Body of pancreas (tissue), 4 donors: ENCODE results near the gene ABCB8. TPM values are rescaled to one million over a fixed set of nuclear protein-coding genes. Genes with fewer than 3 reads are reported as not detected.

Source experiments
- ATAC-seq: fragments of 150-250 bp; one replicate; pipeline ENCODE4 v1.9.1; 2016
- DNase-seq, 4 donors: peaks; one replicate each; pipeline ENCODE4 v3.0.0-alpha.2; 2019
- H3K27ac ChIP-seq, 4 donors: fragments of 200-600 bp; sonication (generic); 1 replicate in 3 of 4; 2 replicates in 1 of 4; pipeline versions ENCODE4 v1.5.1 to v1.6.1; 2016 to 2019; ENCODE audit warnings: mild to moderate bottlenecking in 1 of 4, mixed read lengths in 1 of 4, moderate library complexity in 1 of 4
- H3K27me3 ChIP-seq, 2 donors: fragments of 200-600 bp; sonication (generic); one replicate each; pipeline ENCODE4 v1.6.0; 2016; ENCODE audit warnings: mild to moderate bottlenecking in 1 of 2
- H3K36me3 ChIP-seq, 2 donors: fragments of 200-600 bp; sonication (generic); replicated peaks in 1 of 2; 2 replicates each; pipeline ENCODE4 v1.5.1; 2016; ENCODE audit warnings: low read depth in 2 of 2; ENCODE audit not compliant: insufficient read depth in 1 of 2
- H3K4me1 ChIP-seq: fragments of 200-600 bp; sonication (generic); one replicate; pipeline ENCODE4 v1.6.0; 2016
- H3K4me3 ChIP-seq, 2 donors: fragments of 200-600 bp; sonication (generic); 1 replicate in 1 of 2; 2 replicates in 1 of 2; pipeline ENCODE4 v1.5.1; 2016 to 2019
- H3K9me3 ChIP-seq, 3 donors: fragments of 200-600 bp; sonication (generic); 1 replicate in 2 of 3; 2 replicates in 1 of 3; pipeline ENCODE4 v1.5.1; 2016
- POLR2A ChIP-seq, 3 donors: fragments of 450-650 bp; IDR thresholded peaks; one replicate each; pipeline ENCODE4 v1.6.1; 2016; ENCODE audit warnings: antibody characterized with exemption in 3 of 3, mild to moderate bottlenecking in 2 of 3
- WGBS, 2 donors: methylation state at CpG; one replicate each; pipeline ENCODE4 v1.1.5; 2017; 5-methylcytosine and 5-hydroxymethylcytosine counted together
- intact Hi-C: fragments of 100-400 bp; cut with DNase I; formaldehyde crosslinking; loops from one replicate; pipeline ENCODE4 v1.15.1; 2023
- total RNA-seq, 2 donors: library from RNA; depleted of rRNA; stranded (reverse); fragments of >200 nt; gene quantifications; one replicate each; pipeline ENCODE4 v1.1.0, GENCODE V29; 2016
- TF ChIP-seq, protein P1 (sequence below), 7 experiments: fragments of 450-650 bp in 4 of 7; fragments of 200-600 bp in 3 of 7; sonication (generic) in 3 of 7; IDR thresholded peaks; one replicate each; pipeline ENCODE4 v1.5.1; 2016 to 2019; ENCODE audit warnings: antibody characterized with exemption in 7 of 7

The ABCB8 gene
- total RNA-seq, 2 donors from 2014 or later = 8.8 to 39.6 TPM

DNA sequence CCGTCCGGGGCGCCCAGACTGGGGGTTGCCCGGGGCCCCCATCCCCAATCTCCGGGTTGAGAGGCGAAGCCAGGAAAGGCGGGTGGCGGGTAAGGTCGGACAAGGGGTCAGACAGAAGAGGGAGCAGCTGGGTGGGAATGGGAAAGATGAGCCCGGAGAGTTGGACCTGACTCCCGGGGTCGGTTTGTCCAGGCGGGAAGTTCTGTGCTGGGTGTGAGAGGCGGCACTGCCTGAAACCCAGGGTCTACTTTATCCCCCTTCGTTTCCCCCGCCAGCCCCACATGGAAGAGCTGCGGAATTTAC is 31.8 kb downstream of the ABCB8 start:
- Histone ChIP-seq H3K27me3 (no peaks in the 10 kb centered on the region), H3K4me3 (peak overlapping the region; percentile 48 to 73), H3K4me1 (peaks cover 66% of the 10 kb centered on the region), H3K36me3 (peaks cover 2 to 6% of the 10 kb centered on the region in 2 donors), H3K27ac (peak overlapping the region; percentile 92 to 98 (median 96)), H3K9me3 (no peaks in the 10 kb centered on the region)
- intact Hi-C loops = no loop called here
- TF ChIP-seq, protein P1, sequence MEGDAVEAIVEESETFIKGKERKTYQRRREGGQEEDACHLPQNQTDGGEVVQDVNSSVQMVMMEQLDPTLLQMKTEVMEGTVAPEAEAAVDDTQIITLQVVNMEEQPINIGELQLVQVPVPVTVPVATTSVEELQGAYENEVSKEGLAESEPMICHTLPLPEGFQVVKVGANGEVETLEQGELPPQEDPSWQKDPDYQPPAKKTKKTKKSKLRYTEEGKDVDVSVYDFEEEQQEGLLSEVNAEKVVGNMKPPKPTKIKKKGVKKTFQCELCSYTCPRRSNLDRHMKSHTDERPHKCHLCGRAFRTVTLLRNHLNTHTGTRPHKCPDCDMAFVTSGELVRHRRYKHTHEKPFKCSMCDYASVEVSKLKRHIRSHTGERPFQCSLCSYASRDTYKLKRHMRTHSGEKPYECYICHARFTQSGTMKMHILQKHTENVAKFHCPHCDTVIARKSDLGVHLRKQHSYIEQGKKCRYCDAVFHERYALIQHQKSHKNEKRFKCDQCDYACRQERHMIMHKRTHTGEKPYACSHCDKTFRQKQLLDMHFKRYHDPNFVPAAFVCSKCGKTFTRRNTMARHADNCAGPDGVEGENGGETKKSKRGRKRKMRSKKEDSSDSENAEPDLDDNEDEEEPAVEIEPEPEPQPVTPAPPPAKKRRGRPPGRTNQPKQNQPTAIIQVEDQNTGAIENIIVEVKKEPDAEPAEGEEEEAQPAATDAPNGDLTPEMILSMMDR (IDR thresholded peaks at IDR 0.05) = no peak
- TF ChIP-seq POLR2A (IDR thresholded peaks at IDR 0.05) = no peak
- DNase-seq = no peak
- WGBS, 2 donors = 0 to 3% methylated on average over 9 to 17 of the region's 17 CpGs
- no peak for ATAC-seq

DNA sequence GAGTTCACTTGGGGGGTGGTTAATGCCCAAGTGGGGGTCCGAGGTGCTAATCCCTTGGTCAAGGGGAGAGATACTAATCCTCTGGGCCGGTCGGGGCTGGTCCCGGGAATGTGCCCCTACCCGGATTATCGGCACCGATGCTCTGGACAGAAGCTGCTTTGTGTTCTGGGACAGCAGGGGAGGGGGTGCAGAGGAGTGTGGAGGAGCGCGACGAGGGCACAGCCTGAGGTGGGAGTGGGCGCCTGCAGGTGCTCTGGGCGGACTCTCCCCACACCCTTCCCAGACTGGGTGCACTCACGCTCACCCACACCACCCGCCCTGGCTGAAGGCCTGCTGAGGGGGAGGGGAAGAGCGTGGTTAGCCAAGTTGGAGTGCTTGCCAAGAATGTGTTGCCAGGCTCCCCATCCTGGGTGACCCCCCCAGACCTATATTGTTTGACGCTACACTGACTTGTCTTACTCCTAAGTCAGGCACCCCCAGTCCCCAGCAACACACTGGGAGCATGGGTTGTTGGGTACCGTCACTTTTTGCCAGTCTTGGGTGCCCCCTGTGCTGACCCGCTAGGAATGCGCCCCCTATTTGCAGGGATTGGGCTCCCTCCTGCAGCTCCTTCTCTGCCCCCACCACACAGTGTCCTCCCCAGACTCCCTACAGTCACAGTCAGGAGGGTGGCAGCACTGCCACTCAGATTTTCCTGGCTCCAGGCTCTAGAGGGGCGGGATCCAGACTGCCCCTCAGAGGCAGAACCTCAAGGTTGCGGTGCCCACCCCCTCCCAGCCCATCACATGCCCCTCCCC is 32.4 kb downstream of the ABCB8 start:
- Histone ChIP-seq H3K27ac (peak overlapping the region; percentile 92 to 98 (median 96)), H3K36me3 (peaks cover 2 to 6% of the 10 kb centered on the region in 2 donors), H3K4me3 (peak overlapping the region; percentile 48 to 73), H3K9me3 (no peaks in the 10 kb centered on the region), H3K27me3 (no peaks in the 10 kb centered on the region), H3K4me1 (peaks cover 71% of the 10 kb centered on the region)
- no peak for ATAC-seq
- intact Hi-C loops = no loop called here
- TF ChIP-seq POLR2A (IDR thresholded peaks at IDR 0.05) = no peak
- TF ChIP-seq, protein P1 (IDR thresholded peaks at IDR 0.05) = no peak
- DNase-seq = peak; percentile 53 to 67 (median 66)
- 4 to 6% methylated on average over 5 to 21 of the region's 21 CpGs for WGBS, 2 donors

DNA sequence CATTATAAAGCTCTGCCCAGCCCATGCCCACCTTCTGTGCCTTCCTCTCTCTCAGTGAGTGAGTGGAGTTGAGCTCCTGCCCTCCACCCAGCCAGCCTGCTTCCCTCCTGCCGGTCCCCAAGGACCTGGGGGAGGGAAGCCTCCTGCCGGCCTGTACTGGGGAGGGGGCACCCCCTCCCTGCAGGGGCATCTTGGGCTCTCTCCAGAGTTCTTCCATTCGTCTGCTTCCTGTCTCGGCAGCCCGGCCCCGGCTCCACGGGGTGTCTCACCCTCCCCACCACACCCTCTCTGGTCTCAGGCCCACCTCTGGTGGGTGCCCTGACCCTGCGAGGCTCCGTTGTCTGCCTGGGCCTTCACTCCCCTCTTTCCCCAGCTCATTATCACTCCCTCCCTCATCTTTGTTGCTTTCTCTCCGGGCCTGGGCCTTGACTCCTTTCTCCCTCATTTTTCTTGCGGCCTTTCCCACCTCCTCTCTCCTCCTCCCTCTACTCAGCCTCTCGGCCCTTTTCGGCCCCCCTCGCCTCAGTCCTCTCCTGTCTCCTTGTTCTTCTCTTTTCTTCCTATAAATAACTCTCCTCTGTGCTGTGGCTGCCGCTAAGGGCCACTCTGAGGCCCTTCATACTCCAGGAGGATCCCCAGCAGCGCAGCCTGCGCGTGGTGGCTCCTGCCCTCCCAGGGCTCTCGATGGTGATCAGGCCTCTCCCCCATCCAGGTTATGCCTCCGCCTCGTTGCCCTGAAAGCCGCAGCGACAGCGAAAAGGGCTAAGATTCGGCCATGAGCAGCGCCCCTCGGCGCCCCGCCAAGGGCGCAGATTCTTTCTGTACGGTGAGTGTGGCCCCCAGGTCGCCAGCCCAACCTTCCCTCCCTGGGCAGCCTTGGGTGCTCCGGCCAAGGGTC is 33.2 kb downstream of the ABCB8 start:
- Histone ChIP-seq H3K27me3 (no peaks in the 10 kb centered on the region), H3K4me3 (no peak overlapping the region), H3K27ac (peak overlapping the region; percentile 87 to 97 (median 94)), H3K4me1 (peaks cover 70% of the 10 kb centered on the region), H3K9me3 (no peaks in the 10 kb centered on the region), H3K36me3 (peaks cover 2 to 6% of the 10 kb centered on the region in 2 donors)
- ATAC-seq (no peak), DNase-seq (no peak)
- TF ChIP-seq, protein P1 (IDR thresholded peaks at IDR 0.05) = no peak
- TF ChIP-seq POLR2A (IDR thresholded peaks at IDR 0.05) = no peak
- intact Hi-C loops = no loop called here
- WGBS, 2 donors = 45 to 51% methylated on average over 26 to 33 of the region's 33 CpGs

DNA sequence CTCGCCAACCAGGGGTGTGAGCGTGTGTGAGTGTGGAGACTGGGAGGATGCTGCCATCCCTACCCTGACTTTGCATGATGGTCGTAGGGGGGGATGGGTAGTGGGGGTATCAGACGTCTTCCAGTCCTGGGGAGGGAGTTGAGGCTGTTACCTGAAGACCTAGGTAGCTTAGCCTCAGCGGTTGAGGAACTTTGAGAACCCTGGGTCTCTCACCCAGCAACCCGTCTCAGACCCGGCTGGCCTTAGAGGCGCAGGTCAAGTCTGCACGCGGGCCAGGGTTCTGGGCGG is 33.8 kb downstream of the ABCB8 start:
- Histone ChIP-seq H3K4me3 (no peak overlapping the region), H3K4me1 (peaks cover 65% of the 10 kb centered on the region), H3K9me3 (no peaks in the 10 kb centered on the region), H3K36me3 (peaks cover 6 to 7% of the 10 kb centered on the region in 2 donors), H3K27ac (peak overlapping the region; percentile 87 to 97 (median 94)), H3K27me3 (no peaks in the 10 kb centered on the region)
- ATAC-seq = no peak
- TF ChIP-seq, protein P1 (IDR thresholded peaks at IDR 0.05) = no peak
- WGBS, 2 donors = 8 to 21% methylated on average over 7 to 11 of the region's 11 CpGs
- no peak for DNase-seq
- intact Hi-C loops = no loop called here
